Upper lobe of left lung (tissue), 6 donors: ENCODE measurements around the gene REL. TPM values are rescaled to one million over a fixed set of nuclear protein-coding genes. Genes with fewer than 3 reads are reported as not detected.
A peak's percentile ranks its signal among the peaks of the same experiment; 100 is the strongest.

Experiments used
- ATAC-seq, 2 donors: fragments of 200-7000 bp; cut with Tn5 transposase; one replicate each; pipeline ENCODE4 v1.9.1; 2022; ENCODE audit warnings: mild to moderate bottlenecking in 2 of 2, moderate library complexity in 2 of 2; ENCODE audit not compliant: low FRiP score in 2 of 2
- DNase-seq, 2 donors: peaks; one replicate each; pipeline ENCODE4 v3.0.0-alpha.2; 2019 to 2020
- H3K27ac ChIP-seq, 4 donors: fragments of 200-600 bp; sonication (generic); one replicate each; pipeline ENCODE4 v1.5.1; 2016 to 2019
- H3K27me3 ChIP-seq, 4 donors: fragments of 200-600 bp; sonication (generic); one replicate each; pipeline ENCODE4 v1.5.1; 2017 to 2019
- H3K36me3 ChIP-seq, 4 donors: fragments of 200-600 bp; sonication (generic); one replicate each; pipeline ENCODE4 v1.5.1; 2016 to 2019
- H3K4me1 ChIP-seq, 4 donors: fragments of 200-600 bp; sonication (generic); one replicate each; pipeline ENCODE4 v1.5.1; 2018 to 2019
- H3K4me3 ChIP-seq, 4 donors: fragments of 200-600 bp; sonication (generic); one replicate each; pipeline ENCODE4 v1.5.1; 2017 to 2019; ENCODE audit warnings: mild to moderate bottlenecking in 2 of 4, moderate library complexity in 1 of 4
- H3K9me3 ChIP-seq, 4 donors: fragments of 200-600 bp; sonication (generic); one replicate each; pipeline ENCODE4 v1.5.1; 2018 to 2019
- EP300 ChIP-seq, 4 donors: sonication (generic); formaldehyde crosslinking; IDR thresholded peaks; one replicate each; pipeline ENCODE4 v1.5.1; 2017; ENCODE audit warnings: antibody characterized with exemption in 4 of 4, control low read depth in 2 of 4
- POLR2A ChIP-seq, 4 donors: fragments of 450-650 bp; IDR thresholded peaks; one replicate each; pipeline ENCODE4 v1.5.1; 2016 to 2017; ENCODE audit warnings: antibody characterized with exemption in 4 of 4, mild to moderate bottlenecking in 2 of 4
- POLR2AphosphoS5 ChIP-seq, 2 donors: sonication (generic); formaldehyde crosslinking; IDR thresholded peaks; one replicate each; pipeline ENCODE4 v1.5.1; 2017; ENCODE audit warnings: antibody characterized with exemption in 2 of 2
- WGBS, 2 donors: methylation state at CpG; one replicate each; pipeline ENCODE4 v1.1.5; 2017 to 2018; 5-methylcytosine and 5-hydroxymethylcytosine counted together
- total RNA-seq, 6 donors: library from RNA; depleted of rRNA in 4 of 6; stranded (reverse); fragments of >200 nt in 4 of 6; gene quantifications; one replicate each; pipeline versions ENCODE4 v1.1.0 to v1.2.1, GENCODE V29; 2016 to 2021
- TF ChIP-seq, protein P1 (sequence below), 6 experiments: fragments of 450-650 bp in 4 of 6; fragments of 200-600 bp in 2 of 6; sonication (generic) in 2 of 6; IDR thresholded peaks; one replicate each; pipeline ENCODE4 v1.5.1; 2016 to 2019; ENCODE audit warnings: antibody characterized with exemption in 6 of 6
- donor health status: DM: no; HTN: no; CAD: no; lungs with moderate emphysema.
- donor health status: DM: no; HTN: yes; CAD: no; lungs with severe emphysema.

Gene REL
- total RNA-seq, 6 donors from 2014 or later: 17.8 to 49.5 (median 29.6) TPM

DNA sequence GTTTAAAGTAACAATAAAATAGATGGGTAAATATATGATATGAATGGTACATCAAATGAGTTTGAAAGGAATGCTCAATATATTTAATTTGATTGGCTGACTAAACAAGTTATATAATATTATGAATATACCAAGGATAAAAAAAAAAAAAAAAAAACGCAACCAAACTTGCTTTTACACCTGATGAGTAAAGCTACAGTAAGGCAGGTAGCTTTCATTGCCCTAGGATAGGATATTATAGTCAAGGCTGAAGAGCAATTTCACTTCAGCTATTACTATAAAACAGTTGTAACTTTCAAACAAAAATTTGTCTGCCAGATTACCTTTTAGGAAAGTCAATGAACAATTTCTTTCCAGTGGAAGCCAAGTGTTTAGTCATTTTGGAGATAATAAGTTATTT, 79.3 kb downstream of the REL start:
- no peak overlapping the region for H3K4me3 ChIP-seq

DNA sequence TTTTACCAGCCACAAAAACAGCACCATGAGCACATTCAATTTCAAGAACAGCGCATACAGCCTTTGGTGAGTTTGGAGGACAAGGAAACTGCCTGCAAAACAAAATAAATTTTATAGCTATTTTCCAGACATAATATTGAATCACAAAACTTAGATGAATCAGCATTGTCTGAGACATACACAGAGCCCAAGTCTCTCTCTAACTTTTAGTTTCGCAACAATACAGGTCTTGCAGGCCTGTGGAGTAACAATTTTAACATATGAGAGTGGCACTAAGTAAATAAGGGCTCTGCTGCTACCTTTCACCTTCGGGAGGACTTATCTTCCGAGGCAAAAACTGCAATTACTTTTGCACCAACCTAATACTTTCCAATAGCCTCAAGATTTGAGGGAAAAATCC, 80.1 kb downstream of the REL start:
- Histone ChIP-seq H3K9me3 (no peaks in the 10 kb centered on the region), H3K27me3 (no peaks in the 10 kb centered on the region), H3K4me1 (peaks cover 0 to 1% (median 0%) of the 10 kb centered on the region in 4 donors), H3K36me3 (no peaks in the 10 kb centered on the region), H3K27ac (peak overlapping the region in 1 of 4 donors; percentile 44), H3K4me3 (no peak overlapping the region)
- 61 to 67% methylated on average over 4 of the region's 4 CpGs for WGBS, 2 donors
- peak; percentile 39 to 85 for ATAC-seq
- TF ChIP-seq POLR2A (IDR thresholded peaks at IDR 0.05) (no peak), POLR2AphosphoS5 (IDR thresholded peaks at IDR 0.05) (no peak), EP300 (IDR thresholded peaks at IDR 0.05) (no peak)
- TF ChIP-seq, protein P1, sequence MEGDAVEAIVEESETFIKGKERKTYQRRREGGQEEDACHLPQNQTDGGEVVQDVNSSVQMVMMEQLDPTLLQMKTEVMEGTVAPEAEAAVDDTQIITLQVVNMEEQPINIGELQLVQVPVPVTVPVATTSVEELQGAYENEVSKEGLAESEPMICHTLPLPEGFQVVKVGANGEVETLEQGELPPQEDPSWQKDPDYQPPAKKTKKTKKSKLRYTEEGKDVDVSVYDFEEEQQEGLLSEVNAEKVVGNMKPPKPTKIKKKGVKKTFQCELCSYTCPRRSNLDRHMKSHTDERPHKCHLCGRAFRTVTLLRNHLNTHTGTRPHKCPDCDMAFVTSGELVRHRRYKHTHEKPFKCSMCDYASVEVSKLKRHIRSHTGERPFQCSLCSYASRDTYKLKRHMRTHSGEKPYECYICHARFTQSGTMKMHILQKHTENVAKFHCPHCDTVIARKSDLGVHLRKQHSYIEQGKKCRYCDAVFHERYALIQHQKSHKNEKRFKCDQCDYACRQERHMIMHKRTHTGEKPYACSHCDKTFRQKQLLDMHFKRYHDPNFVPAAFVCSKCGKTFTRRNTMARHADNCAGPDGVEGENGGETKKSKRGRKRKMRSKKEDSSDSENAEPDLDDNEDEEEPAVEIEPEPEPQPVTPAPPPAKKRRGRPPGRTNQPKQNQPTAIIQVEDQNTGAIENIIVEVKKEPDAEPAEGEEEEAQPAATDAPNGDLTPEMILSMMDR (IDR thresholded peaks at IDR 0.05): no peak
- no peak for DNase-seq

More for the DNA sequence above, 79.3 kb downstream of the REL start:
- Histone ChIP-seq H3K36me3 (no peaks in the 10 kb centered on the region), H3K4me1 (no peaks in the 10 kb centered on the region), H3K9me3 (no peaks in the 10 kb centered on the region), H3K27me3 (no peaks in the 10 kb centered on the region), H3K27ac (peak overlapping the region in 1 of 4 donors; percentile 44)
- no peak for ATAC-seq
- TF ChIP-seq POLR2AphosphoS5 (IDR thresholded peaks at IDR 0.05) (no peak), POLR2A (IDR thresholded peaks at IDR 0.05) (no peak), EP300 (IDR thresholded peaks at IDR 0.05) (no peak)
- TF ChIP-seq, protein P1 (IDR thresholded peaks at IDR 0.05): no peak
- no peak for DNase-seq
- WGBS, 2 donors: 90 to 96% methylated on average over 1 of the region's 1 CpG

DNA sequence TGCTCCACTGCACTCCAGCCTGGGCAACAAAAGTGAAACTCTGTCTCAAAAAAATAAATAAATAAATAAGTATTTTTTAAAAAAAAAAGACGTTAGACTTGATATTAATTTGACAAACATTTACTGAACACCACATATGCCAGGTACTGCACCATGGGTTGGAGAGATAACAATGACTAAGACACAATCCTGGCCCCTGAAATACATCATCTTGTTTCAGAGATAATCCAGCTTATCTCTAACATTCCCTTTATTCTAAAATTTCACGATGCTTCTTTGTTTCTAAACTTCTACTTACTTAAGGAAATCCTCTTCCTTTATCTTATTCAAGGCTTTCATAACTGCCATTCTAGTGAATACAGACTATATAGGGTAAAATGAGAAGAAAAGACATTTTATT, 81.2 kb downstream of the REL start:
- H3K36me3 ChIP-seq: no peaks in the 10 kb centered on the region
- no peaks in the 10 kb centered on the region for H3K27me3 ChIP-seq
- TF ChIP-seq, protein P1 (IDR thresholded peaks at IDR 0.05): no peak
- TF ChIP-seq POLR2A (IDR thresholded peaks at IDR 0.05) (no peak), EP300 (IDR thresholded peaks at IDR 0.05) (no peak), POLR2AphosphoS5 (IDR thresholded peaks at IDR 0.05) (no peak)
- WGBS, 2 donors: 75 to 79% methylated on average over 2 of the region's 2 CpGs
- H3K9me3 ChIP-seq: no peaks in the 10 kb centered on the region
- no peak for ATAC-seq
- no peak overlapping the region for H3K27ac ChIP-seq
- no peak for DNase-seq
- H3K4me3 ChIP-seq: no peak overlapping the region
- H3K4me1 ChIP-seq: peaks cover 0 to 4% (median 0%) of the 10 kb centered on the region in 4 donors

DNA sequence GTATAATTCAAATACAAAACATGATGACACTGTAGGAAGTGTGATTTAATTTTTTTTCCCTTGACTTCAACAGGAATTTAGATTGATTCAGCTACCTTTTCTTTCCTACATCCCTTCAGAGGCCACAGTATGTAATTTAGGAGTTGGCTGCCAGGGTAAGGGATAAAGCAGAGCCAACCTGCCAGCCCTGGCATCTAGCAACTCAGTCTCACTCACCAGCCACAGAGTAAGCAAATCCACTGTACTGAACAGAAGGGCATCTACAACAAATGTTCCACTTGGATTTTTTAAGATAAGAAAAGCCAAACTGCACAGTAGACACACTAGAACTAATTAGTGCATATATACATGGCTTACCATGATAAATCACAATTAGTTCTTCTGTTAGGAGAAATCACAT, 81.8 kb downstream of the REL start:
- H3K4me3 ChIP-seq: no peak overlapping the region
- H3K36me3 ChIP-seq: no peaks in the 10 kb centered on the region
- TF ChIP-seq, protein P1 (IDR thresholded peaks at IDR 0.05): no peak
- no peak for TF ChIP-seq POLR2AphosphoS5 (IDR thresholded peaks at IDR 0.05)
- no peak for TF ChIP-seq EP300 (IDR thresholded peaks at IDR 0.05)
- TF ChIP-seq POLR2A (IDR thresholded peaks at IDR 0.05): no peak
- no peaks in the 10 kb centered on the region for H3K27me3 ChIP-seq
- H3K27ac ChIP-seq: no peak overlapping the region
- DNase-seq: no peak
- H3K4me1 ChIP-seq: peaks cover 0 to 4% (median 0%) of the 10 kb centered on the region in 4 donors
- H3K9me3 ChIP-seq: no peaks in the 10 kb centered on the region
- no peak for ATAC-seq
